ENCODE data around the gene KCNJ18.
"Not testable (repeated sequence)": the region's sequence is repeated elsewhere in the genome, so short reads cannot be mapped to it uniquely, and the experiment has no call there.

The KCNJ18 gene

DNA sequence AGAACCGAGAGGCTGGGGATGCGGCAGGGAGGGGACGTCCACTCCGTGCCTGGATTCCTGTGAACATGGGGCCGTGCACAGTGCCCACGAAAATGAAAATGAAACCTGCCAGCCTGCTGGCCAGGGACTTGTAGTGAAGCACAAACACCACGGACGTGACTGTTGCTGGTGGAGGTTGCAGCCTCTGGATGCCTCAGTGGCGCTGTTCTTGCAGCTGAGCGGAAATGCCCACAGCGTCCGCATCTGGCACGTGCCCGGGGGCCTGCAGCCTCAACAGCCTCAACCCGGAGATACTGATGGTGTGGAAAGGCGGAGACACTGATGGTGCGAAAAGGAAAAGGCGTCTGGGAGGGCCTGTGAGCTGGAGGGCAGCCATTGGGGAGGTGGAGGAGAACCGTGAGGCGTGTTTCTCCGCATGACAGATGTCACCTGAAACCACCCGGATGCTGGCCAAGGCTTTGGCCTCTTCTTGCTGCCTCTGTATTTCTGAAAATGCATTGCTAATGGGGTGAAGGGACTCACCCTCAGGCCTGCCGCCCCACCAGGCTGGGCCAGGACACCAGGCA lies 44.8 kb downstream of the KCNJ18 start:
- DNase-seq: not testable (repeated sequence)

DNA sequence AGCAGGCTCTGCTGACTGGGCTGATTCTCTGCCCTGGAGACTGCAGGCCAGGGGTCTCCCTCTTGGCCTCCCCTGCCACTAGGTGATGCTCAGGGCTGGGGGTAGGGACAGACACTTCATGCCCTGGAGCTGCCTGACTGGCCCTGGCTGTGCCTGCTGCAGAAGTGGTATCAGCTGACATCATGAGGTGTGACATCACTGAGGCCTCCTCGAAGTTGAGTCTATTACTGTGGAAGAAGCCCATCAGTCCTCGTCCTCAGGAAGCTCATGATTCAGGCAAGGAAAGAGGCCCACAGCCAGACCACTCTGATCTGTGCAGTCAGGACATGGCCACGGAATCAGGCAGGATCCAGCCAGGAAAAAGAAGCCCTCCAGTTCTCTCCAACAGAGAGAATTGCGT lies 45.9 kb downstream of the KCNJ18 start:
- DNase-seq: not testable (repeated sequence)

DNA sequence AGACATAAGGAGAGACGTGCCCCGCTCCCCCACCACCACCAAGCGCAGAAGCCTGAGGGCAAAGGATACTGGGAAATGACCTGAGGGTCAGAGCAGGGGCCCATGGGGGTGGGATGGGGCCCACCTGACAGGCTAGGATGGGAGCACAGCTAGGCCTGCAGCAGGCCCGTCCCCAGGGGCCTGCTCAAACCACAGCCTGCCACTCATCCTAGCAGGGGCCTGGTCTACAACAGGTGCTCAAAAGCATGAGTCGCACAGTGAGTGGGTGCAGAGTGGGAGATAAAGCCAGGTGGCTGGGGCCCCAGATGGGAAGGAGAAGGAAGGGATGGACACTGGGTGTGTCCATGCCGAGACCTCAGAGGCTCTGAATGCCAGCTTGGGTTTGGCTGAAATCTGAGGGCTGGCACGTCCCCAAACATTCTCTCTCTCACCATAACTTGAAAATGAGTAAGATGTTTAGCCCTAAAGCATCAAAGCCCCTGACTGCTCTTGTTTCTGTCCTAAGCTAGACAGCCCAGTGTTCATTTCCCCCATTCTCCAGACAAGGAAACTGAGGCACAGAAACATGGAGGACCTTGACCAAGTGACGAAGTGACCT lies 46.7 kb downstream of the KCNJ18 start:
- DNase-seq: not testable (repeated sequence)

DNA sequence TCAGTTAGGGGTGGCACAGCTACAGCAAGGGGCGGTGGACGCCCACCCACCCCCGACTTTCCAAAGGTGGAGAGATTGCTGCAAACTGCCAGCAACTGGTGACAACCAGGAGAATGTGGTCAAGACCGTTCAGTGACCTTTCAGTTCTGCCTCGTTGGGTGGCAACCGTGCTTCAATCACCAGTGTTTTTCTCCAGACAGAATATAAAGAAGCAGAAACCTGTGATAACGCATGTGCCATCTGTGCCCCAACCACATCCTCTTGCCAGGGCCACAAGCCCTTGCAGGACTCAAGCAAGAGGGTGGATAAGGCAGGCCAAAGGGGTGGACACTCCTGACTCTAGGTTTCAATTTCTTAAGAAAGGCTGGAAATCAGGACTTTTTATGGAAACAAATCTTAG lies 47.2 kb downstream of the KCNJ18 start:
- DNase-seq: not testable (repeated sequence)

DNA sequence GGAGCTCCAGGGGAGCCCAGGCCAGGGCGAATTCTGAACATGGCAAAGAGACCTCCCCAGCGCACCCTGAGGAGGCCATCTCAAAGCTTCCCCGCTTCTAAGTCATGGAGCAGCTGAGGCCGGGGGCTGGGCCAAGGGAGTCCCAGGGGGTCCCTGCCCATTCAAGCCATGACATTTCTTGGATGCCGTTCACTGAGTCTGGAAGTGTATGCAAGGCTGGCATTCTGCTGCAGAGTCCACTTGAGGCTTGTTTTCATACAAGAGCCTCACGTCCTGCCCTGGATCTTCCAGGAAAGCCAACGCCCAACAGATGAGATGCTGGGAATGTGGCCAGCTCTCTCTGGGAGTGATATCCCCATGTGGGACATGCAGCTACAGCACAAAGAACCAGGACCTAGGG lies 48.5 kb downstream of the KCNJ18 start:
- not testable (repeated sequence) for DNase-seq

DNA sequence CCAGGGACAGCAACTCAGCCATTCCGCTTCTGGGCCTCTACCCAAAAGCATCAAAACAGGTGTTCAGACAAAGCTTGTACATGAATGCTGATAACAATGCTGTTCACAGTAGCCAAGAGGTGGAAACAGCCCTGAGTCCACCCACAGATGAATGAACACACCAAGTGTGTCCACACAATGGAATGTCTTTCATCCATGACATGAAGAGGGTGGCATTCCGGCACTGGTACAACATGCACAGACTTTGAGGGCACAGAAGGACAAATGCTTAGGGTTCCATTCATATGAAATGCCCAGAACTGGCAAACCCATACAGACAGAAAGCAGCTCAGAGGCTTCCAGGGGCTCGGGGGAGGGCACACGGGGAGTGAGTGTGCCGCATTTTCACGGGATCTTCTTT lies 49.2 kb downstream of the KCNJ18 start:
- not testable (repeated sequence) for DNase-seq

DNA sequence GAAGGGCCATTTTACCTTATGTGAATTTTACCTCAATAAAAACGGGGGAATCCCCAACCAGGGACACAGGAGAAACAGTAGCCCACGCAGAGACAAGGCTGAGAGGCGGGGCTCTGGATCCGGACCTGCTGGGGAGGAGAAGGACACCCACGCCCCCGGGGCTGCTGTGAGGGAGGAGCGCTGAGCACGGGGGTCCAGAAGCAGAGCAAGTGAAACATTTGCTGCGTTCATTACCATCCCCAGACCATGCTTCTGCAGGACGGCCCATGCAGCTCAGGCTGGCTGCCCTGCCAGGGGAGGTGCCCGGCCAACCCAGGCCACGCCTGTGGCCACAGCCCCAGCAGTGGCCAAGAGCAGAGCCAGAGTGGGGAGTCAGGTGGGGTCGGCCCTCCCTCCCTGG lies 50.0 kb downstream of the KCNJ18 start:
- DNase-seq: no peak

DNA sequence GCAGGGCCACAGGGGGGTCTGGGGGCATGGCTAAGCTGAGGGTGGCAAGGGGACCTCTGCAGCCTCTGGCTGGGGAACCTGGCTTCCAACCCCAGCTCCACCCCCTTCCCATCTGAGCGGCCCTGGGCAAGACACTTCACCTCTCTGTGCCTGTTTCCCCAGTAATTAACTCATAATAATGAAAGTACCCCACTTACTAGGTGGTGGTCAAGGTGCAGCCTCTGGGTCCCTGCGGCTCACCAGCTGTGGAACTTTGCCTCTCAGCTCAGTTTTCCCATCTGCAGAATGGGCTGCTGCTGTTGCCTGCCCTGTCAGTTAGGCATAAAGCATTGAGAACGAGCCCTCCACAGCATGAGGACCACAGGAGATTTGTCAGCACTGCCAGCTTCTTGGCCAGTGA lies 51.8 kb downstream of the KCNJ18 start:
- not testable (repeated sequence) for DNase-seq

DNA sequence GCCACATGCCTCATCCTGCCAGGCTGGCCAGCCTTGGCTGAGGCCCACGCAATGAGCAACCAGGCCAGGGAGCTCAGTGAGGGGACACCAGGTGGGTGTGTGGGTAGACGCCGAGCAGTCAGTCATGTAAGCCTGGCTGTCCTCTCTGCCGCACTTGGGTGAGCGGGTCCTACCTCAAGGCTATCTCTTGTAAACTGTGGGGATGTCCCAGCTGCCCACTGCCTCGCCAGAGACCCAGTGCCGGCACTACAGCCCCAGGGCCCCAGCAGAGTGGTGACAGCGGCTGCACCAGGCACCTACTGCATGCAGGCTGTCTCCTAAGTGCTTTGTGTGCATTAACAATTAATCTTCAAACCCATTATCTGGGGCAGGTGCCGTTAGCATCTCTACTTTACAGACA lies 52.3 kb downstream of the KCNJ18 start:
- DNase-seq: not testable (repeated sequence)

DNA sequence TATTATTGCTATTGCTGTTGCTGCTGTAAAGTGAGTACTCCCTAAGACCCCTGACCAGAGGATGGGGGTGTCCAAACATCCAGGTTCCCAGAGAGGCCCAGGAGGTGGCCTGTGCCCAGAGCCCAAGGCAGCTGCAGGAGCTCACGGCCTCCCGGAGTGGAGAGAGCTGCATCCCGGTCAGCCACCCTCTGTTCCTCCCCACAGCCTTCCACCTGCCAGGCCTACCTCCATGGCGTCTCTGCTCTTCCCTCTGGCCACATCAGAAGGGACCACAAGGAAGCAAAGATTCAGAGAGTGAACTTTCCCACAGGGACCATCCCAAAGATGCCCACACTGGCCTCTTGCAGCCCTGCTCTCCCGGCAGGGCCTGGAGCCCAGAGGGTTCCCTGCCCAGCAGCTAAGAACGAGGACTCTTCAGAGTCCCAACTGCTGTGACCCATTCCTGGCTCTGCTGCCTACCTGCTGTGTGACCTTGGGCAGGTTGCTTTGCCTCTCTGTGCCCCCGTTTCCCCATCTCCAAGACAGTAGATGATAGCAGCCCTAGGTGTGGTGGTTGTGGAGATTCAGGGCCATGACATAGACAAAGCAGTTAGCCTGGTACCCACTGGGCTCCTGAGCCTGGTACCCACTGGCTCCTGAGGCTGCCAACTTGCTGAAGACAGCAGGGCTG lies 53.2 kb downstream of the KCNJ18 start:
- not testable (repeated sequence) for DNase-seq

DNA sequence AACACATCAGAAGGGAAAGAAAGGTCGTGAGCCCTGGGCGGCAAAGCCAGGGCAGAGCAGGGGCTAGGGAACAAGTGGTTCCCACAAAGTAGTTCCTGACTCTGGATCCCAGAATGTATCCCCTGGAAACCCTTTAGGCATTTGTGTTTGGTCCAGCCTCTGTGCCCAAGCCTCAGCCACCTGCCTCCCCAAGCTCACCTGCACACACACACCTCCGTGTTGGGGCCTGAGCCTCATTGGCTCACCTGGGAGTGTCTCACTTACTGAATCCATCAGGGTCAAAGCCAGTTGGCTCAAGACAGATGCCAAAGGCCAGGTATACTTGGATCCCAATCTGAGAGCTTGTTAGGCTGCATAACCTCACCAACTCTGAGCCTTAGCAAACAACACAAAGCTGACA lies 54.1 kb downstream of the KCNJ18 start:
- not testable (repeated sequence) for DNase-seq

DNA sequence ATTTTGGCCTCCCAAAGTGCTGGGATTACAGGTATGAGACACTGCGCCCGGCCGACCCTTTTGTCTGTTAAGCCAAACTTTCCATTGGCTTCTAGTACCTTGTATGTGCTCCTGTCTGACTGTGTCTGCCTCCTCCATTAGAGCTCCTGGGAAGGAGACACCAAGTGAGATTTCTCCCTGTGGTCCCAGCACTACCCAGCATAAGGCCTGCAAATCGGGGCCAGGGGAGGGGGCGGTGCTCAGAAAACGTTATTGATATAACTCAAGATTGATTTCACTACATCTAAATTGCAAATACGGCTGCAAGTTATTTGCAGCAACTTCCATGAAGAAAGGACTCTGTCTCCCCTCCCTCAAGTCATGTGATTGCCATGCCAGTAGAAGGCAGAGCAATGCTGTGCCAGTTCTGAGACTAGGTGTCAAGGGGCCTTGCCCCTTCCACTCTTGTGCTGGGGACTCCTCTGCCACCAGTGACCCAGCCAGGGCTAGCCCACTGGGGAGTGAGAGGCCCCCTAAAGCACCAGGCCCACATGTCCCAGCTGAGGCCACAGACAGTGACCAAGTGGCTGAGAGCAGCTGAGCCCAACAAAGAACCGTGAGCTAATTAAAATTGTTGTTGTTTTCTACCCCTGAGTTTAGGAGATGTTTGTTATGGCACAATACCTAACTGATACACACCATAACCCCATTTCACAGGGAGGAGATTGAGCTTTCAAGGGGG lies 55.0 kb downstream of the KCNJ18 start:
- not testable (repeated sequence) for DNase-seq

DNA sequence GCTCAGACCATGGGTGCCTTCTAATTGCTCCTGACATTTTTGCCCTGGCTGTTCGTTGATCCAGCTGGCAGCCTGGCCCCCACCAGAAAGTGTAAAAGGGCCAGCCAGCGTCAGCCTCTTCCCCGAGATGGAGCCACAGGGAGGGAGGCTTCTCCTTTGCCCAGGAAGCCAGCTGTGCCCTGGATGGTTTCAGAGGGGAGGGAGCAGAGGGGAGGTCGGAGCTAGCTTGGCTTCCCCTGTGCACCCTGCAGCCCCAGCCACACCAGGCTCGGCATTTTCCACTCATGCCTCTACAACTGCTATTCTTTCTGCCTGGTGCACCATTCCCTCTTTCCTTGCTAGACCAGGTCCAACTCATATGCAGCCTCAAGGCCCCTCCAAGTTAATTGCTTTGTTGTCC lies 56.4 kb downstream of the KCNJ18 start:
- not testable (repeated sequence) for DNase-seq

DNA sequence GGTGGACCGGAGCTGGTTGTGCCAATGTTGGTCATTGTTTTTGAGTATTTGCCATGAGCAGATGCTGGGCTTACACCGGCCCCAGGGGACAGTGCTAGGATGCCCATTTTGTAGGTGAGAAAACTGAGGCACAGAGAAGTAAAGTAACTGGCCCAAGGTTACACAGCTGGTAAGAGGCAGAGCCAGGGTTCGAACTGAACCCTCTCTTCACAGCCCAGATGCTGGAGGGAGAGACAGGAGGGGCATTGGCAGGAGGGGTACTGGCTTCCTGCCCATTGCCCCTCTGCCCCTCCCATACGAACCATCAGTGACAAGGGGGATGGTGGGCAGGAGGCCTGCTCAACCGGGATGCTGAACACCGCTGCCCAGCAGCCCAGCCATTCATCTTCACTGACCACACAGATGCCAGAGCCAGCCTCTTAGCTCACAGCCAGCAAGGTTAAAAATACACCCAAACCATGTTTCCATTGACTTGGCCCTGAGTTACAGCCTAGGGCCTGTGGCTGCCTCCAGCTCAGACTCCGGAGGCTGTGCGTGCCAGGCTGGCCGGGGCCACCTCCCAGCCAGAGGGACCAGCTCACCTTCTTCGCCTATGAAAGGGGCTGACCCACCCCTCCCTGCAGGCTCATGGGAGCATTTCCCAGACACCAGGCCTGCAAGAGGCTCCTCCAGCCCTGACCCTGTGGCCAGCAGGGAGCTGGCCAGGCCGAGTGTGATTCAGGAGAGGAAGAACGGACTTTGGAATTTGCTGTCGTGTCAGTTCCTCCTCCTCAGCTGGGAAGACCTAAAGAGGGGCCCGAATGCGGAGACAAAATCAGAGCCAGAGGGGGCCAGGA lies 57.6 kb downstream of the KCNJ18 start:
- not testable (repeated sequence) for DNase-seq

DNA sequence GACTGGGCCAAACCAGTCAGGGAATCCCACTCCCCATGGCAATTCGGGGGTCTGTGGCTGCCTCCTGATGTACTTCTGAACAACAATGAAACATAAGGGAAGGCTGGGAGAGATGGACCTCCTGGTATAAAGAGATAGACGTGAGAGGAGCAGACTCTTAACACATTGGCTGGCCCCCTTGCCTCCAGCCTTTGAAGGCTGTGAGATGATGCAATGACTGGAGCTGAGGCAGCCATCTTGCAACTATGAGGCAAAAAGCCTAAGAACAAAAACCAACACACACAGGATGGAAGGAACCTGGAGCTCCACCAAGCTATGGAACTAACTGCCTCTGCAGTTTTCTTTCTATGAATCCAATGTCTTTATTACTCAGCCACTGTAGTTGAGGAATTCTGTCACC lies 58.8 kb downstream of the KCNJ18 start:
- DNase-seq: not testable (repeated sequence)

Data from NCI-H526 (cell line).